ENCODE measurements around the gene USP40.

The USP40 gene

DNA sequence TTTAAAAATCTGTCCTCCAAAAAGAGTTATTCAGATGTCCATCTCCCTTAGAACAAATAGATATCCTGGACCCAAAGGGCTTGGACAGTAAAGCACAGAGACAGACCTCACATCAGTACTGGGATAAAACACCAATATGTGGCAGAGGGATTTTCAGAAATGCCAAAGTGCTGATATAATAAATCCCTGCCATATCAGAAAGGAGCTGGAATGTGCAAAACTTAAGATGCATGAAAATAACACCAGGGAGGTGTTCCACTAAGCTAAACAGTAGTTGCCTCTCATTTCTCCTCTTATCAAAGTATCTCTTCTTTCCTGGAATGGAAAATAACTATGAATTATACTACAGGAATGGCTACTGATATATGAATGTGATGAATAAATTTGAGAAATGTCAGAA is 13.2 kb downstream of the USP40 start:
- TF ChIP-seq, protein P1, sequence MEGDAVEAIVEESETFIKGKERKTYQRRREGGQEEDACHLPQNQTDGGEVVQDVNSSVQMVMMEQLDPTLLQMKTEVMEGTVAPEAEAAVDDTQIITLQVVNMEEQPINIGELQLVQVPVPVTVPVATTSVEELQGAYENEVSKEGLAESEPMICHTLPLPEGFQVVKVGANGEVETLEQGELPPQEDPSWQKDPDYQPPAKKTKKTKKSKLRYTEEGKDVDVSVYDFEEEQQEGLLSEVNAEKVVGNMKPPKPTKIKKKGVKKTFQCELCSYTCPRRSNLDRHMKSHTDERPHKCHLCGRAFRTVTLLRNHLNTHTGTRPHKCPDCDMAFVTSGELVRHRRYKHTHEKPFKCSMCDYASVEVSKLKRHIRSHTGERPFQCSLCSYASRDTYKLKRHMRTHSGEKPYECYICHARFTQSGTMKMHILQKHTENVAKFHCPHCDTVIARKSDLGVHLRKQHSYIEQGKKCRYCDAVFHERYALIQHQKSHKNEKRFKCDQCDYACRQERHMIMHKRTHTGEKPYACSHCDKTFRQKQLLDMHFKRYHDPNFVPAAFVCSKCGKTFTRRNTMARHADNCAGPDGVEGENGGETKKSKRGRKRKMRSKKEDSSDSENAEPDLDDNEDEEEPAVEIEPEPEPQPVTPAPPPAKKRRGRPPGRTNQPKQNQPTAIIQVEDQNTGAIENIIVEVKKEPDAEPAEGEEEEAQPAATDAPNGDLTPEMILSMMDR (IDR thresholded peaks at IDR 0.05; ENCODE audit: control insufficient read depth, extremely low read depth, insufficient read depth) = no peak
- H3K4me3 ChIP-seq (ENCODE audit: low read depth, low read length) = no peak overlapping the region
- no peak for DNase-seq (ENCODE audit: low read depth)

DNA sequence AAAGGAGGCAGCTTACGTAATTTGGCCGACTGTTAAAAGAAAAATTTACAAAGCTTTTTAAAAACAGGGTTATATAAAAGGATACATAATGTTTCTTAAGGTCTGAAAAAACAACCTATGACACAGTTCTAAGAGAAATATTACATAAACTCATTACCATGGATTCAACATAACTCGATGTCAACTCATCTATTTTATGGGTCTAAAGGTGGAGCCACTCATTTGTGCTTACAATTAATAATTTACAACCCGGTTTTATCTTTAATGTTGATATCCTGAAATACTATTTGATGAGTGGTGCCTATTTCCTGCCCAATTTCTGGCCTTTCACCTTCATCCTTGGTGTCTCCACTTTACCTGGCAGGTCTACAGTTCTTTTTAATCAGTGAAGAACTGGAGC is 15.1 kb downstream of the USP40 start:
- TF ChIP-seq, protein P1 (IDR thresholded peaks at IDR 0.05; ENCODE audit: control insufficient read depth, extremely low read depth, insufficient read depth) = no peak
- no peak overlapping the region for H3K4me3 ChIP-seq (ENCODE audit: low read depth, low read length)
- DNase-seq (ENCODE audit: low read depth) = no peak

DNA sequence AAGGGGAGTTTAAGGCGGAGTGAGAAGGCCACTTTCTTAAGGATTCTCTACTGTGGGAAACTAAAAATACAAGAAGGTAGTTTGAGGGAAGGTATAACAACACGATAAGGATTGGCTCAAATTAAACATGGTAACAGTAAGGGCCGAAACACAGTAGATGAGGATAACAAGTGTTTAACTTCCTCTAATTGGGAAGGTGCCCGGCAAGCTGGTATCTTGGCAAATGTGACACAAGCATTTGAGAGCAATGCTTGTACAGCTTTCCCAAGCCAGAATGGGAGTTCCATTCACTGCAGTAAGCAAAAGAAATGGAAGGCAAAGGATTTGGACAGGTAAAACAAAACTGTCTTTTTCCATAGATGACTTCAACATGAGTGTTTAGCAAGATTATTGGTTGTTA is 19.8 kb downstream of the USP40 start:
- no peak overlapping the region for H3K4me3 ChIP-seq (ENCODE audit: low read depth, low read length)
- TF ChIP-seq, protein P1 (IDR thresholded peaks at IDR 0.05; ENCODE audit: control insufficient read depth, extremely low read depth, insufficient read depth) = no peak
- DNase-seq (ENCODE audit: low read depth) = no peak

DNA sequence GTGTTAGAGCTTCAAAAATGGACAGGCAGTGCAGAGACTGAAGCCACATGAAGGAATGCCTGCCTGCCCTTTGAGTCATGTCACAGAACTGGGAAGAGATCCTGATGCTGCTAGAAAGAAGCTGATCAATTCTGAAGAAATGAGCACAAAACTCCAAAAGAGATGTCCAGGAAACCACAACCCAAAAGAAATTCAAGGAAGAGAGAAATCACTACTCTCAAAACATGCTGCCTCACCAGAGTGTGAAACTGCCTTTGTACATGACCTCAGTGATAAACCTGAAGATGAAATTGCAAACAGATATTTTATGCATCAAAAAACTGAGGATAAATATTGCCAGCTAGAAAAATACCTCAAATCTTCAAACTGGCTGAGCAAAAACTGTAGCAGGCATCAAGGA is 20.5 kb downstream of the USP40 start:
- TF ChIP-seq, protein P1 (IDR thresholded peaks at IDR 0.05; ENCODE audit: control insufficient read depth, extremely low read depth, insufficient read depth) = no peak
- H3K4me3 ChIP-seq (ENCODE audit: low read depth, low read length) = no peak overlapping the region
- DNase-seq (ENCODE audit: low read depth) = no peak

DNA sequence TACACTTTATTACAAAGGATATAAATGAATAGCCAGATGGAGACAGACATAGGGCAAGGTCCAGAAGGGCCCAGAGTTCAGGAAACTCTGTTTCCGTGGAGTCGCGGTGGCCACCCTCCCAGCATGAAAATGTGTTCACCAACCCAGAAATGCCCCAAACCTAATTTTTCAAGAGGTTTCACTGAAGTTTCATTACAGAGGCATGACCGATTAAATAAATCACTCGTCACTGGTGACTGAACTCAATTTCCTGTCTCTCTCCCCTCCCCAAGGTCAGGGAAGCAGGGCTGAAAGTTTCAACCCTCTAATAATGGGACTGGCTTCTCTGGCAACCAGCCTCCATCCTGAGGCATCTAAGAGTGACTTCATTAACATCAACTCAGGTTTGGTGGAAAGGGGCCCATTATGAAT is 22.4 kb downstream of the USP40 start:
- no peak overlapping the region for H3K4me3 ChIP-seq (ENCODE audit: low read depth, low read length)
- DNase-seq (ENCODE audit: low read depth) = no peak
- TF ChIP-seq, protein P1 (IDR thresholded peaks at IDR 0.05; ENCODE audit: control insufficient read depth, extremely low read depth, insufficient read depth) = no peak

DNA sequence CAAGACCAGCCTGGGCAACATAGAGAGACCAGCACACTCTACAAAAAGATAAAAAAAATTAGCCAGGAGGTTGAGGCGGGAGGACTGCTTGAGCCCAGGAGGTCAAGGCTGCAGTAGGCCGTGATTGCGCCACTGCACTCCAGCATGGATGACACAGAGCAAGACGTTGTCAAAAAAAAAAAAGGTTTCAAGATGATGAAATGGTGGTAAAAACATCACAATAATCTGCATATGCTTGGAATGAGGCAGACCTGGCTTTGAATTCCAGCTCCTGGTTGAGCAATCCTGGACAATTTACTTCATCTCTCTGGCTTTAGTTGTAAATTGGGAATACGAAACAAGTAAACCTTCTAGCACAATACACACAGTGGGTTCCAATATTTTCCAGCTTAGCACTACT is 24.1 kb downstream of the USP40 start:
- no peak for DNase-seq (ENCODE audit: low read depth)
- TF ChIP-seq, protein P1 (IDR thresholded peaks at IDR 0.05; ENCODE audit: control insufficient read depth, extremely low read depth, insufficient read depth) = no peak

DNA sequence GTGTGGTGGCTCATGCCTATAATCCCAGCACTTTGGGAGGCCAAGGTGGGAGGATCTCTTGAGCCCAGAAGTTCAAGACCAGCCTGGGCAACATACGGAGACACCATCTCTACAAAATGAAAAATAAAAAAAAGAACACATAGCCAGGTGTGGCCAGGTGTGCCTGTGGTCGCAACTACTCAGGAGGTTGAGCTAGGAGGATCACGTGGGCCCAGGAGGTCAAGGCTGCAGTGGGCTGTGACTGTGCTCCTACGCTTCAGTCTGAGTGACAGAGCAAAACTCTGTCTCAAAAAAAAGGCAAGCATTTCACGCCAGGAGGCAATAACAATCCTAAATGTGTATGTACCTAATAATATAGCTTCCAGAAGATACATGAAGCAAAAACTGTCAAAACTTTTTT is 27.8 kb downstream of the USP40 start:
- TF ChIP-seq, protein P1 (IDR thresholded peaks at IDR 0.05; ENCODE audit: control insufficient read depth, extremely low read depth, insufficient read depth) = no peak
- H3K4me3 ChIP-seq (ENCODE audit: low read depth, low read length) = no peak overlapping the region
- no peak for DNase-seq (ENCODE audit: low read depth)

More for the DNA sequence above, 24.1 kb downstream of the USP40 start:
- no peak overlapping the region for H3K4me3 ChIP-seq (ENCODE audit: low read depth, low read length)

All from LNCaP clone FGC (cell line).